ENCODE results near the gene ARMC8.

ARMC8 gene

DNA sequence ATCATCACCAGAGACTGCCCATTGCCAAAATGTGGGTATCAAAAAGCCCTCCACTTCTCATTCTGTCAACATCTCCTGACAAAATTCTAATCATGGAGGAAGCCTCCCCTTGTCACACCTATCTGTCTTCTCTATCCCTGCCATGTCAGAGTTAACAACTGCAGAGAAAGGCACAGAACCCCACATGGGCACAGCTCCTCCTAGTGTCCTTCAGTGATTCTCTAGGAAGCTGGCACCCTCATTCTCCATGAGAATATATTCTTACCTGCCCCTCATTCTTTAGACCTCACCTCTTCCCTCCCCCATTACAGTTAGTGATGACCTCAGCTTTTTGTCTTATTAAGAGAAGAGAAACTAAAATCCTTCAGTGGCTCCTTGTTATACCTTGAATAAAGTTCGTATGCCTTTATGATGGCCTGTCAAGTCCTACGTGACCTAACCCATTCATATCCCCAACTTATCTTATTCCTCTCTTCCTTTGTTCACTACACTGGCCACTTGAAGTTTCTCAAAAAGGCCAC, 97.9 kb downstream of the ARMC8 start:
- no peak for TF ChIP-seq POLR2A (IDR thresholded peaks at IDR 0.05; ENCODE audit: low read depth, low read length)
- DNase-seq (ENCODE audit: insufficient read length, low spot score) (no peak), FAIRE-seq (no peak)

DNA sequence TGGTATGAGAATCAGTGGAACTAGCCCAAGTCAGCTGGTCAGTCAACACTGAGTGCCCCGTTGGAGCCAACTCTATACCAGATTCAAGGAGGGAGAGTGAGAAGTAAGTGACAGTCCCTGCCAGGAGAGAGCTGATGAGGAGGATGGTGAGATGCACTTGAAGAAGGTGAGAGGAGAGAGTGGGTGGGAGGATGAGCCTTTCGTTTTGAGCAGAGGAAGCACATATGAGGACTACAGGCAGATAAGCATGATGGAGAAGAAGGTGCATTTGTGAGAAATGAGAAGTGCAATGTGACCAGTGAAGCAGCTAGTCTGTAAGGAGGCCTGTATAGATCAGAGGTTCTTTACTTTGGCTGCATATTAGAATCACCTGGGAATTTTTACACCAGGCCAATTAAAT, 102.2 kb downstream of the ARMC8 start:
- TF ChIP-seq POLR2A (IDR thresholded peaks at IDR 0.05; ENCODE audit: low read depth, low read length) = no peak
- no peak for DNase-seq (ENCODE audit: insufficient read length, low spot score)
- no peak for FAIRE-seq

DNA sequence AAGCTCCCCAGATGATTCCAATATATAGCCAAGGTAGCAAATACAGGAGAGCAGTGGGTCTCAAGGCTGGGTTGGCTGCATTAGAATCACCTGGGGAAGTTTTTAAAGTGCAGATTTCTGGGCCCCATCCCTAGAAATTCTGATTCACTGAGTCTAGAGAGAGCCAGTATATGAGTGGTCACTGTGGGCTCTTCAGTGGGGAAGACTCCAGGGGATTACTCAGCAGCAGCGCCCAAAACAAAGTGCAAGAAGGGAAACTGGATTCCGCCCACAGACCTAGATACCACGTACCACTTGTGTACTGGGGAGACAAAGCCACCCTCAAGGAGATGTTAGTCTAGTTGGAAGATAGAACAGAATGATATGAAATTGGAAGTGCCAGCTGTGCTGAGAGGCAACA, 102.6 kb downstream of the ARMC8 start:
- FAIRE-seq = no peak
- no peak for DNase-seq (ENCODE audit: insufficient read length, low spot score)
- TF ChIP-seq POLR2A (IDR thresholded peaks at IDR 0.05; ENCODE audit: low read depth, low read length) = no peak

DNA sequence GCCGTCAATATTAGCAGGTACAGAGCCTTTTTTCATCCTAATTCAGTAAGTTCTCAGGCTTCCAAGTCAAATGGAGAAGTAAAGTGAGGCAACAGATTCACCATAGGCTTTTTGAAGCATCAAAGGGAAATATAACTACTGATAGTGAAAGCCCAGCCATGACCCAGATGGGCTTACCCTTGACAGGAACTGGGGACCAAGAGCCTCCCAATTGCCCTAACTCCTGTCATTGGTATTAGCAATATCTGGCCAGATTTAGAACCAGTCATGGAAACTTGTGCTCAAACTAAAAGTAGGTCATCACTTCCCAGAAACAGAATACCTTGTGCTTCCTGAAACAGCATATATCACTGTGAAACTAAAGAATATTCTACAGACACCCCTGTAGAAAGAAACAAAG, 109.5 kb downstream of the ARMC8 start:
- DNase-seq (ENCODE audit: insufficient read length, low spot score) (no peak), FAIRE-seq (no peak)
- no peak for TF ChIP-seq POLR2A (IDR thresholded peaks at IDR 0.05; ENCODE audit: low read depth, low read length)

DNA sequence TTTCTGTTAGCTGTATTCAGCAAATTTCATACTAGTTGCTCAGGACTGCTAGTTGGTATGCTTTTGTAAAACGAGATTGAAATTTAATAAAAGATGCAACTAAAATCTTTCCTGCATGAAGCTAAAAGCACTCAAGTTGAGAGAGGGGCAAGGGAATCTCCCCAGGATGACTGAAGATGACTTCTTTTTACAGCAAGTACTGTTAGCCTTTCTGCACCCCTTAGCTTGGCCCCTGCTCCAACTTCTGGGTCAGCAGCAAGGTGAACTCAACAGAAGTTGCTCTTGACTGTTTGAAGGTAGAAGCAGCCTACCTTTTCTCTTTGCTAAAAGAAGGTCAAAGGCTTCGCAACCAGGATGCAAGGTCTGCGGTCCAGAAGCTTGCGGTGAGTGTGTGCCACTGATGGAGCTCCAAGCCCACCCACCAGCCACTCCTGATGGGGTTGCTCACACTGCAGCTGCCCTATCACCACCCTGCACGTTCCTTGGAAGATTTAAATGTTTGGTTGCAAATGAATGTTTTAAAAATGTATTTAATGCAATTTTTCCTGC, 110.0 kb downstream of the ARMC8 start:
- DNase-seq (ENCODE audit: insufficient read length, low spot score) = no peak
- no peak for FAIRE-seq
- TF ChIP-seq POLR2A (IDR thresholded peaks at IDR 0.05; ENCODE audit: low read depth, low read length) = no peak

DNA sequence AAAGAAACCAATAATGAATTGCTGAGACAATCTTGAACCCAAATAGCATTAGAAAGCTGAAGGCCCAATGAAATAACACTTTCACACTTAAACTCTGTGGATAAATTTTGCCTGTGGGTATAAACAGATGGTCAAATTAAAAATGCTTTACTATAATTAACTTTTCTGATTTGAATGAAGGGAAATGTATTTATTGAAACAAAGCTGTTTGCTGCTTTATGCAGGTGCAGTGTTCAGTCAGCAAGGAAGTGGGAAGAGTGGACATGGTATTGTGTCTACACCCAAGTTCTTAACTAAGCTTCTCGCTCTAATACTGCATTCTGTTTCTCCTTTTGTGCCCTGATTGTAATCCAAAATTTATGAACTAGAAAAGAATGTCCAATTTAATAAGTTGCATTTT, 110.8 kb downstream of the ARMC8 start:
- DNase-seq (ENCODE audit: insufficient read length, low spot score) (no peak), FAIRE-seq (no peak)
- no peak for TF ChIP-seq POLR2A (IDR thresholded peaks at IDR 0.05; ENCODE audit: low read depth, low read length)

DNA sequence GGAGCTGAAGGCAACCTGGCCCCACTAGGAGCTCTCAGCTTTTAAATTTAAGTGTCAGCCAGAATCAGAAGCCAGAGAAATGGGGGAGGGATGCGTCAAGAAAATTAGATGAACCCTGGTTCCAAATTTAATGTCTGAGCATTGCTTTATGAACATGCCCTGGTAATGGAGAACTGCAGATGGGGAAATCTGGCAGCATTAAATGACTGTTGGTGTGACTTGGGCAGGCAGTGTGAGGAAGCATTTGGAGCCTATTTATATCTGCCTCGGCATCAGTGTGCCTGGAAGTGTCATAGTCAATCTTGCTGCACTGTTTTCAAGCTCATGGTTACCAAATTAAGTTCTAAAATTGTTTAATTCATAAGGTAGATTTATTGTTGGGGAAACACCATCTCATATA, 113.5 kb downstream of the ARMC8 start:
- FAIRE-seq (no peak), DNase-seq (ENCODE audit: insufficient read length, low spot score) (no peak)
- no peak for TF ChIP-seq POLR2A (IDR thresholded peaks at IDR 0.05; ENCODE audit: low read depth, low read length)

DNA sequence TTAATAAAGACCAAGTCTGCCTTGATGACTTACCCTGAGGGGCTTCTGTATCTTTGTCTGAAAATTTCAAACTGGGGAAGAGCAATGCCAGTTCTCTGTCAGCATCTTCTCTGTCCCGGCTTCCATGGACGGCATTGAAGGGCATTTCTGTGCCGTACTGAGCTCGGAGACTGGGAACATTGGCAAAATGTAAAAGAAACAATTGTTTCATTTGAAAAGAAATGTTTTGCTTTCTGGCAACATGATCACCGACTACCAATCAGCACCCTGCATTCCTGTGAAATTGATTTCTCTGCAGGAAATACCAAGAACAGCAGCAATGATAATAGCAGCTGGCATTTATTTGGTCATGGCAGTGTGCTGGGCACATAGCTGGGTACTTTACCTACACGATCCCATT, 116.4 kb downstream of the ARMC8 start:
- FAIRE-seq (no peak), DNase-seq (ENCODE audit: insufficient read length, low spot score) (no peak)
- no peak for TF ChIP-seq POLR2A (IDR thresholded peaks at IDR 0.05; ENCODE audit: low read depth, low read length)

DNA sequence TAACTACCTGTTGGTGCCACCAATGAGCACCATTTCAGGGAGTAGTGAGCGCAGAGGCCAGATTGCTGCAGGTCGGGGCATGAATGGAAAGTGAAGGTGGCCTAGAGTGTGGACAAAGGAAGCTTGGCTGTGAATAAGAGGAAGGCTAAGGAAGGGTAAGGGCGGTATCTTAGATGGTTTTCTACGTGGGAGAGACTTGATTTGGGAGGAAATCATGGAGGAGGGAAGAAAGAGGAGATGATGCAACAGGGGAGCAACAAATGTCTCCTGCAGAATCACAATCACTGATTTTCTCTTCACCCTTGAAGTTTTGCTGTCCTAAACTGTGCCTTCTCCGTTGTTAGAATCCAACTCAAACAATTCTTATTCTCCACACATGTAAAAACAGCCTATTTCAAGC, 120.8 kb downstream of the ARMC8 start:
- DNase-seq (ENCODE audit: insufficient read length, low spot score) (no peak), FAIRE-seq (no peak)
- TF ChIP-seq POLR2A (IDR thresholded peaks at IDR 0.05; ENCODE audit: low read depth, low read length) = no peak

DNA sequence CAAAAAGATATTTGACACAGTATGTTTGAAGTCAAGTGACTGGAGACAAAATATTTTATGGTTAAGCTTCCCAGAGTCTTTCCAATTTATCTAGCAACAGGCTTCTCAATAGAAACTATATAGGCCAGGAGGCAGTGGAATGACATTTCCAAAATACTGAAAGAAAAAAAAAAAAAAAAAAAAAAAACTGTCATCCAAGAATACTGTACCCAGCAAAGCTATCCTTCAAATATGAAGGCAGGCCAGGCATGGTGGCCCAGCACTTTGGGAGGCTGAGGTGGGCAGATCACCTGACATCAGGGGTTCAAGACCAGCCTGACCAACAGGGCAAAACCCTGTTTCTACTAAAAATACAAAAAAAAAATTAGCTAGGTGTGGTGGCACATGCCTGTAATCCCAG, 121.7 kb downstream of the ARMC8 start:
- no peak for TF ChIP-seq POLR2A (IDR thresholded peaks at IDR 0.05; ENCODE audit: low read depth, low read length)
- FAIRE-seq (no peak), DNase-seq (ENCODE audit: insufficient read length, low spot score) (no peak)

DNA sequence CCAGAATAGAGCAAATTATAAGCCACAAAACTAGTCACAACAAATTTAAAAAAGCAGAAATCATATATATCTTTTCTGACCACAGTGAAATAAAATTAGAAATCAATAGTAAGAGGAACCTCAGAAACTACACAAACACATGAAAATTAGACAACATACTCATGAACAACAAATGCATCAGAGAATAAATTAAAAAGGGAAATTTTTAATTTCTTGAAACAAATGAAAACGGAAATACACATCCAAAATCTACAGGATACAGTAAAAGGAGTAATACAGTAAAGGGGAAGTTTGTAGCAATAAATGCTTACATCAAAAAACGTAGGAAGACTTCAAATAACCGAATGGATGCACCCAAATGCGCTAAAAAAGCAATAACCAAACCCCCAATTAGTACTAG, 123.4 kb downstream of the ARMC8 start:
- FAIRE-seq (no peak), DNase-seq (ENCODE audit: insufficient read length, low spot score) (no peak)
- no peak for TF ChIP-seq POLR2A (IDR thresholded peaks at IDR 0.05; ENCODE audit: low read depth, low read length)

DNA sequence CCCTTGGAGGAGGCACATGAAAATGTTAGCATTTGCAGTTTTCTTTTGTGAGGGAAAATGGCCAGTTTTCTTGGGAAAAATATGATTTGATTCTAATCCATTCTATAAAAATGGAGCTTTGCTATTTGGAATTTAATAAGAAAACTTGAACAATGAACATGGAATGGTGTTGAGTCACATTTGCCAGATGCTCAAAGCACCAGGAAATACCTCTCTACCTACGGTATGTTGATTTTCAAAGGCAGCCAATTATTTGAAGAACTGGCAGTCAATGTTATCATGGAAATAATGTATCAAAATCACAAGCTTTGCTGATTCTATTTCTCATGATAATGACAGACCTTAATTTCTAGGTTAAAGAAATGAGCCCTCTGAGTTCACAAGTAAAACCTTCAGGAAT, 127.7 kb downstream of the ARMC8 start:
- FAIRE-seq (no peak), DNase-seq (ENCODE audit: insufficient read length, low spot score) (no peak)
- TF ChIP-seq POLR2A (IDR thresholded peaks at IDR 0.05; ENCODE audit: low read depth, low read length) = no peak

DNA sequence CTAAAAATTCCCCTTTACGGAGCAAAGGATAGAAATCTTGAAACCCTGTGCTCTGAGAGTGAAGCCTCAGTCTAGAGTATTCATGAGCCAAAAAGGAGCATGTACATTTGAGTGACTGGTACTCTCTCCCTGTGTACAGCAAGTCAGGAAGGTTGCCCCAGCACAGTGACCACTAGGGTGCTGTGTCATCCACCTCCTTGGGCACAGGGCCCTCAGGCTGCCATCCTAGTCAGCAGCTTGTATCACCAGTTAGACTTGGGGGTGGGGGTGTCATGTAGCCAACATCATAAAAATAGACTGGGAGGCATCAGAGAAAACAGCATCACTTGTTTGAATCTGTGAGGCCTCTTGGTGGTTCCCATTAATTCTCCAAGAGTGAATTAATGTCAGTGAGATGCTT, 130.6 kb downstream of the ARMC8 start:
- FAIRE-seq = no peak
- TF ChIP-seq POLR2A (IDR thresholded peaks at IDR 0.05; ENCODE audit: low read depth, low read length) = no peak
- DNase-seq (ENCODE audit: insufficient read length, low spot score) = no peak

DNA sequence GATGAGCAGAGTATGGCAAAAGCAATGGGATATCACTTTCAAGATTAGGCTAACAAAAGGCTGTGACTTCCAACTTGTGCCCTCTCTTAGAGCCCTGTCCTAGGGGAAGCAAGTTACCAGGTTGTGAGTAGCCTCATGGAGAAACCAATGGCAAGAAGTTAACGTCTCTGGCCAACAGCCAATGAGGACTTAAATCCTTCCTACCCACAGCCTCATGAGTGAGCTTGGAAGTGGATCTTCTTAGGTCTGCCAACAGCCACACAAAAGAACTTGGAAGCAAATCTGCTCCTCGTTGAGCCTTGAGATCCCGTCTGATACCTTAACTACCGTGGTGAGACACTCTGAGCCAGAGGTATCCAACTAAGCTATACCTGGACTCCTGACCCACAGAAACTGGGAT, 136.9 kb downstream of the ARMC8 start:
- FAIRE-seq (no peak), DNase-seq (ENCODE audit: insufficient read length, low spot score) (no peak)
- TF ChIP-seq POLR2A (IDR thresholded peaks at IDR 0.05; ENCODE audit: low read depth, low read length) = no peak

DNA sequence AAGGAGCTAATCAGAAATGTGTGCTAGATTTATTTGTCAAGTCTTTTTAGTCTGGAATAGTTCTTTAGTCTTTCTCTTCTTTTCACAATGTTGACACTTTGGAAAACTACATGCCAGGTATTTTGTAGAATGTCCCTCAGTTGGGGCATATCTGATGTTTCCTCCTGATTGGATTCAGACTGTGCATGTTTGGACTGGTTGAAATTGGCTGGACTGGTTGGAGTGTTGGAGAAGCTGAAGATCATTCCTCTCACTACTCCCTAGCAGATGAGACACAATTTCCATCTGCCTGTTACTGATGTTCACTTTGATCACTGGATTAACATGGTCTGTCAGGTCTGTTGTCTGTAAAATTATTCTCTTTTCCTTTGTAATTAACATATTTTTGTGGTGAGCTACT, 138.9 kb downstream of the ARMC8 start:
- no peak for FAIRE-seq
- no peak for DNase-seq (ENCODE audit: insufficient read length, low spot score)
- TF ChIP-seq POLR2A (IDR thresholded peaks at IDR 0.05; ENCODE audit: low read depth, low read length) = no peak

All from H54 (cell line).